OCI-LY3 (cell line): ENCODE results near the gene BTBD19.
A peak's percentile ranks its signal among the peaks of the same experiment; 100 is the strongest.
"Not testable (repeated sequence)": the region's sequence is repeated elsewhere in the genome, so short reads cannot be mapped to it uniquely, and the experiment has no call there.

Experiments used
- H2AFZ ChIP-seq: fragments of 200-600, 300-600 bp; shearing (Covaris generic); 2 replicates; pipeline ENCODE4 v1.6.0; 2014; ENCODE audit warnings: antibody characterized with exemption, low read depth, low read length
- H3K27ac ChIP-seq: fragments of 200-600, 300-600 bp; sonication (generic); 2 replicates; pipeline ENCODE4 v1.5.1; 2014; ENCODE audit warnings: mild to moderate bottlenecking, low read length, moderate library complexity, mixed read lengths
- H3K27me3 ChIP-seq: fragments of 200-600, 300-600 bp; sonication (generic); 2 replicates; pipeline ENCODE4 v1.6.1; 2014; ENCODE audit warnings: low read depth, low read length, mixed read lengths
- H3K36me3 ChIP-seq: fragments of 200-600, 300-600 bp; sonication (generic); replicated peaks from 2 replicates; pipeline ENCODE3; 2014; ENCODE audit warnings: low read depth, low read length, mixed read lengths
- H3K4me1 ChIP-seq: fragments of 300-600, 200-600 bp; sonication (generic); 2 replicates; pipeline ENCODE4 v1.6.1; 2014; ENCODE audit warnings: low read length, mixed read lengths
- H3K4me2 ChIP-seq: fragments of 200-600, 300-600 bp; sonication (generic); 2 replicates; pipeline ENCODE4 v1.6.1; 2014; ENCODE audit warnings: low read length, mixed read lengths
- H3K4me3 ChIP-seq: fragments of 300-600, 200-600 bp; sonication (generic); 2 replicates; pipeline ENCODE4 v1.5.1; 2014; ENCODE audit warnings: antibody characterized with exemption, mild to moderate bottlenecking, low read length, moderate library complexity
- H3K79me2 ChIP-seq: fragments of 300-600, 200-600 bp; shearing (Covaris generic); 2 replicates; pipeline ENCODE4 v1.6.1; 2014; ENCODE audit warnings: mild to moderate bottlenecking, low read length, mixed read lengths
- H3K9ac ChIP-seq: fragments of 300-600, 200-600 bp; shearing (Covaris generic); 2 replicates; pipeline ENCODE4 v1.6.0; 2014; ENCODE audit warnings: mild to moderate bottlenecking, low read length, moderate library complexity
- H3K9me3 ChIP-seq: fragments of 200-600, 300-600 bp; shearing (Covaris generic); 2 replicates; pipeline ENCODE4 v1.6.1; 2014; ENCODE audit warnings: low read length, mixed read lengths; ENCODE audit not compliant: insufficient read depth
- H4K20me1 ChIP-seq: fragments of 200-600, 300-600 bp; sonication (generic); 2 replicates; pipeline ENCODE4 v1.6.1; 2016; ENCODE audit warnings: low read length, mixed read lengths; ENCODE audit not compliant: insufficient read depth
- CTCF ChIP-seq: fragments of 200-600, 300-600 bp; sonication (generic); IDR thresholded peaks from 2 replicates; pipeline ENCODE4 v1.5.1; 2014; ENCODE audit warnings: antibody characterized with exemption, low read length, low read depth
- EZH2phosphoT487 ChIP-seq: fragments of 200-600 bp; shearing (Covaris generic); IDR thresholded peaks from 2 replicates; pipeline ENCODE4 v1.6.1; 2018; ENCODE audit warnings: antibody characterized with exemption, mixed run types, low read depth

Gene BTBD19

GRCh38 chr1:44808063-44808937 lies at the start of gene BTBD19:
Gene BTBD19 (plus strand): TSS chr1:44808523. CDS start chr1:44808821, 298 bp downstream.
- Histone ChIP-seq H3K4me2 (peak within 1 kb of the TSS; percentile 78), H3K4me1 (peaks cover 83% of the 10 kb centered on the region), H3K27ac (peak within 1 kb of the TSS; percentile 100), H2AFZ (no peak within 1 kb of the TSS), H3K79me2 (peaks cover 51% of the 10 kb centered on the region), H3K27me3 (no peaks in the 10 kb centered on the region), H4K20me1 (no peaks in the 10 kb centered on the region), H3K4me3 (peak within 1 kb of the TSS; percentile 38), H3K9me3 (no peaks in the 10 kb centered on the region), H3K36me3 (peaks cover 50% of the 10 kb centered on the region), H3K9ac (peak within 1 kb of the TSS; percentile 94)
- no peak for TF ChIP-seq EZH2phosphoT487
- TF ChIP-seq CTCF, result no peak

GRCh38 chr1:44759077-44759476 lies 49.2 kb upstream of the BTBD19 start:
- no peaks in the 10 kb centered on the region for H3K9me3 ChIP-seq

GRCh38 chr1:44760876-44761275 lies 47.4 kb upstream of the BTBD19 start:
- H3K27me3 ChIP-seq, result no peaks in the 10 kb centered on the region
- H3K27ac ChIP-seq, result no peak overlapping the region
- H3K79me2 ChIP-seq, result no peaks in the 10 kb centered on the region
- H3K9me3 ChIP-seq, result no peaks in the 10 kb centered on the region
- H3K9ac ChIP-seq, result no peak overlapping the region
- H3K4me1 ChIP-seq, result peaks cover 4% of the 10 kb centered on the region; the same call in 1 of the 2 replicates
- H4K20me1 ChIP-seq, result no peaks in the 10 kb centered on the region
- TF ChIP-seq CTCF, result no peak
- TF ChIP-seq EZH2phosphoT487, result no peak
- H3K4me2 ChIP-seq, result no peak overlapping the region
- no peak overlapping the region for H3K4me3 ChIP-seq
- peaks cover 52% of the 10 kb centered on the region for H3K36me3 ChIP-seq
- no peak overlapping the region for H2AFZ ChIP-seq

More at GRCh38 chr1:44759077-44759476, 49.2 kb upstream of the BTBD19 start:
- Histone ChIP-seq H3K79me2 (no peaks in the 10 kb centered on the region), H3K9ac (no peak overlapping the region), H3K4me3 (no peak overlapping the region), H2AFZ (no peak overlapping the region), H3K27me3 (no peaks in the 10 kb centered on the region), H3K36me3 (peaks cover 59% of the 10 kb centered on the region), H3K27ac (no peak overlapping the region), H3K4me2 (no peak overlapping the region), H4K20me1 (no peaks in the 10 kb centered on the region), H3K4me1 (peaks cover 4% of the 10 kb centered on the region; the same call in 1 of the 2 replicates)
- TF ChIP-seq CTCF (no peak), EZH2phosphoT487 (no peak)

- H3K4me1 ChIP-seq, H2AFZ ChIP-seq, H4K20me1 ChIP-seq, H3K79me2 ChIP-seq, H3K9ac ChIP-seq, H3K27ac ChIP-seq, H3K27me3 ChIP-seq, H3K9me3 ChIP-seq, H3K4me2 ChIP-seq, H3K4me3 ChIP-seq: not testable (repeated sequence)
- peaks cover 28% of the 10 kb centered on the region for H3K36me3 ChIP-seq
Measured at GRCh38 chr1:44766421-44766820, 41.9 kb upstream of the BTBD19 start.
